Measurements from ENCODE around the gene PSMC2. TPM values are rescaled to one million over a fixed set of nuclear protein-coding genes. Genes with fewer than 3 reads are reported as not detected.

PSMC2 gene
- total RNA-seq, 1 donor from 2014 or later = 93.5 TPM

- no peaks in the 10 kb centered on the region for H3K9me3 Mint-ChIP-seq (ENCODE audit: low read depth)
Observed at GRCh38 chr7:103338864-103339263, 8.6 kb upstream of the PSMC2 start.

DNA sequence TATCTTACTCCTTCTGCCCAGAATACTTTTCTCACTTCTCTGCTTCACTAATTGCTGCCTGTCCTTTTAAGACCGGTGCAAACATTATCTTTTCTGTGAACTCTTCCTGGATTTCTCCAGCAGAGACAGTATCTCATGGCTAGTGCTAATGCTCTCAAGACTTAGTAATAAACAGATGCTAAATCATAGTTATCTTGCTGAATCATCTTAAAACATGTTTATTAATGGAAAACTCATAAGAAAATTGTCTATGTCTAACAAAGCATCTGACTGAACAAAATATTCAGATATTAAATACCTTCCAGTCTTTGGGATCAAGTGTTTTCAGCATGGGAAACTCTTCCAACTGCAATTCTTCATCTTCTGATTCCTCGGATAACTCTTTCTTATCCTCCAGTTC is 6.0 kb upstream of the PSMC2 start:
- H3K4me1 Mint-ChIP-seq (ENCODE audit: low read depth) = peaks cover 1% of the 10 kb centered on the region
- no peaks in the 10 kb centered on the region for H3K27me3 Mint-ChIP-seq
- no peak overlapping the region for H3K4me3 Mint-ChIP-seq (ENCODE audit: low read depth)
- DNase-seq (ENCODE audit: low spot score, unreplicated experiment) = no peak
- H3K27ac Mint-ChIP-seq = no peak overlapping the region
- TF ChIP-seq CTCF (IDR thresholded peaks at IDR 0.05; ENCODE audit: unreplicated experiment) = no peak
- H3K36me3 Mint-ChIP-seq (ENCODE audit: insufficient read depth) = peaks cover 21% of the 10 kb centered on the region
- H3K9me3 Mint-ChIP-seq (ENCODE audit: low read depth) = no peaks in the 10 kb centered on the region

More at GRCh38 chr7:103338864-103339263, 8.6 kb upstream of the PSMC2 start:
- H3K4me3 Mint-ChIP-seq (ENCODE audit: low read depth) = no peak overlapping the region
- H3K4me1 Mint-ChIP-seq (ENCODE audit: low read depth) = no peaks in the 10 kb centered on the region
- H3K27ac Mint-ChIP-seq = no peak overlapping the region
- no peak for DNase-seq (ENCODE audit: low spot score, unreplicated experiment)
- TF ChIP-seq CTCF (IDR thresholded peaks at IDR 0.05; ENCODE audit: unreplicated experiment) = no peak
- H3K36me3 Mint-ChIP-seq (ENCODE audit: insufficient read depth) = peaks cover 22% of the 10 kb centered on the region
- H3K27me3 Mint-ChIP-seq = no peaks in the 10 kb centered on the region

DNA sequence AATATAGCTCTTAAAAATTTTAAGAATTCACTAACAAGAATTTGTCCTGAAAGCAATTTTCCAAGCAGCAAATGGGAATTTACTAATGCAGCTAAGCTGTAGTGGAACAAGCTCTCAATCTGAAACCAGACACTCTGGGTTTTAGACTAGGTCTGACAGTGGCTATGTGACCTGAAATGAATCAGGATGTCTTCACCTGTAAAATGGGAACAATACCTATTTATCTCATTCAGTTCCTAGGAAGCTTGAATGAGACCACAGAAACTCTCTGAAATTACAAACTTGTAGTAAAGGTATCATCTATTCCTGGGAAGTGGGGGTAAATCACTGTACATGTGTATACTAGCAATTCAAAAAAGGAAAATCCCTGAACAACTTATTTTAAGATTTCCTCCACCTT is 4.1 kb upstream of the PSMC2 start:
- H3K9me3 Mint-ChIP-seq (ENCODE audit: low read depth) = no peaks in the 10 kb centered on the region
- no peaks in the 10 kb centered on the region for H3K27me3 Mint-ChIP-seq
- DNase-seq (ENCODE audit: low spot score, unreplicated experiment) = no peak
- peaks cover 7% of the 10 kb centered on the region for H3K4me1 Mint-ChIP-seq (ENCODE audit: low read depth)
- peak overlapping the region; percentile 93 for H3K4me3 Mint-ChIP-seq (ENCODE audit: low read depth)
- H3K27ac Mint-ChIP-seq = peak overlapping the region; percentile 98
- H3K36me3 Mint-ChIP-seq (ENCODE audit: insufficient read depth) = peaks cover 14% of the 10 kb centered on the region
- no peak for TF ChIP-seq CTCF (IDR thresholded peaks at IDR 0.05; ENCODE audit: unreplicated experiment)

GRCh38 chr7:103343758-103344452 is 3.5 kb upstream of the PSMC2 start:
- Mint-ChIP-seq H3K27ac (peak overlapping the region; percentile 98), H3K9me3 (ENCODE audit: low read depth) (no peaks in the 10 kb centered on the region), H3K36me3 (ENCODE audit: insufficient read depth) (peaks cover 14% of the 10 kb centered on the region), H3K4me3 (ENCODE audit: low read depth) (peak overlapping the region; percentile 93), H3K27me3 (no peaks in the 10 kb centered on the region), H3K4me1 (ENCODE audit: low read depth) (peaks cover 10% of the 10 kb centered on the region)
- no peak for DNase-seq (ENCODE audit: low spot score, unreplicated experiment)
- no peak for TF ChIP-seq CTCF (IDR thresholded peaks at IDR 0.05; ENCODE audit: unreplicated experiment)

- Mint-ChIP-seq H3K27ac (peak within 1 kb of the TSS; percentile 98), H3K4me3 (ENCODE audit: low read depth) (peak within 1 kb of the TSS; percentile 93), H3K4me1 (ENCODE audit: low read depth) (peaks cover 14% of the 10 kb centered on the region), H3K27me3 (no peaks in the 10 kb centered on the region), H3K36me3 (ENCODE audit: insufficient read depth) (peaks cover 8% of the 10 kb centered on the region), H3K9me3 (ENCODE audit: low read depth) (no peaks in the 10 kb centered on the region)
- peak; percentile 58 for DNase-seq (ENCODE audit: low spot score, unreplicated experiment)
- TF ChIP-seq CTCF (IDR thresholded peaks at IDR 0.05; ENCODE audit: unreplicated experiment) = no peak
Observed at GRCh38 chr7:103344453-103345149, 2.8 kb upstream of the PSMC2 start, which contains the start of gene DNAJC2. Gene DNAJC2, minus strand, starts transcription at chr7:103344767. Its CDS starts 145 bp downstream, at chr7:103344622.
